GM12878 (cell line): ENCODE results near the gene ICA1. TPM values are rescaled to one million over a fixed set of nuclear protein-coding genes. Genes with fewer than 3 reads are reported as not detected.

ENCODE experiments used
- ATAC-seq: fragments of 200-7000 bp; cut with Tn5 transposase; 3 replicates; pipeline ENCODE4 v1.9.1; 2020; ENCODE audit warnings: mild to moderate bottlenecking, moderate library complexity
- BruUV-seq: library from RNA; stranded (reverse); fragments of 400-500 nt; replicated peaks from 2 replicates; lab custom pipeline; 2021; lab: Mats Ljungman, UMichigan
- CTCF ChIA-PET: fragments of 300-600 bp; sonication (Branson Sonifier 250); formaldehyde crosslinking; extraction: SDS; loops from one replicate; lab custom pipeline; 2021; ENCODE audit warnings: inconsistent platforms; lab: Yijun Ruan, JAX
- POLR2A ChIA-PET: fragments of 350-600 bp; formaldehyde crosslinking; extraction: SDS; loops from one replicate; lab custom pipeline; 2021; ENCODE audit warnings: inconsistent platforms; lab: Charles Lee
- RAD21 ChIA-PET: fragments of 300-600 bp; sonication (Branson Sonifier 250); formaldehyde crosslinking; loops from one replicate; lab custom pipeline; 2023; ENCODE audit warnings: antibody characterized with exemption; ENCODE audit not compliant: unreplicated experiment; lab: Charles Lee
- SMC1A ChIA-PET: fragments of 300-600 bp; sonication (Branson Sonifier 250); formaldehyde crosslinking; loops from one replicate; lab custom pipeline; 2023; ENCODE audit not compliant: unreplicated experiment, uncharacterized antibody; lab: Charles Lee
- DNase-seq: peaks from one replicate; pipeline ENCODE4 v3.0.0-alpha.2; 2011; ENCODE audit warnings: low read depth, low spot score
- FAIRE-seq: peaks from 3 replicates; lab custom pipeline; 2011; peaks lifted over from hg19 to GRCh38; lab: Jason Lieb, UNC
- H2AFZ ChIP-seq: 2 replicates; pipeline ENCODE4 v1.6.0; 2011; ENCODE audit warnings: low read depth, low read length, control low read depth; ENCODE audit not compliant: control insufficient read depth
- H3K27ac ChIP-seq: 2 replicates; pipeline ENCODE4 v1.5.1; 2011; ENCODE audit warnings: control low read depth; ENCODE audit not compliant: control insufficient read depth, insufficient read depth
- H3K27me3 ChIP-seq, 2 experiments: replicated peaks in 1 of 2; 2 replicates each; pipeline versions ENCODE4 v1.6.0 to v1.6.1; 2011; ENCODE audit warnings: low read length in 1 of 2; ENCODE audit not compliant: control insufficient read depth in 2 of 2, insufficient read depth in 2 of 2
- H3K36me3 ChIP-seq, 2 experiments: 2 replicates each; pipeline ENCODE4 v1.5.1; 2011; ENCODE audit warnings: low read length in 1 of 2; ENCODE audit not compliant: control insufficient read depth in 2 of 2, insufficient read depth in 2 of 2
- H3K4me1 ChIP-seq: 2 replicates; pipeline ENCODE4 v1.6.1; 2011; ENCODE audit warnings: mild to moderate bottlenecking, low read length, moderate library complexity, mixed read lengths; ENCODE audit not compliant: control insufficient read depth, insufficient read depth
- H3K4me2 ChIP-seq: 2 replicates; pipeline ENCODE4 v1.6.0; 2011; ENCODE audit warnings: control low read depth; ENCODE audit not compliant: control insufficient read depth, insufficient read depth
- H3K4me3 ChIP-seq: fragments of 200-600 bp; sonication (generic); 2 replicates; pipeline ENCODE4 v1.5.1; 2016
- H3K79me2 ChIP-seq: 2 replicates; pipeline ENCODE4 v1.6.0; 2011; ENCODE audit warnings: low read length; ENCODE audit not compliant: control insufficient read depth, insufficient read depth
- H3K9ac ChIP-seq: 2 replicates; pipeline ENCODE4 v1.8.0; 2011; ENCODE audit warnings: low read length, control low read depth, mixed read lengths; ENCODE audit not compliant: control insufficient read depth, insufficient read depth
- H3K9me3 ChIP-seq: replicated peaks from 3 replicates; pipeline ENCODE4 v1.5.1; 2011; ENCODE audit warnings: mild to moderate bottlenecking, low read length; ENCODE audit not compliant: control insufficient read depth, insufficient read depth
- H4K20me1 ChIP-seq: 2 replicates; pipeline ENCODE4 v1.6.0; 2011; ENCODE audit not compliant: control insufficient read depth, insufficient read depth
- ATF3 ChIP-seq: IDR thresholded peaks from 2 replicates; pipeline ENCODE4 v1.6.1; 2011; ENCODE audit warnings: low read depth, mild to moderate bottlenecking, low read length, moderate library complexity, borderline replicate concordance; ENCODE audit errors: extremely low read depth
- BCLAF1 ChIP-seq: fragments of 450-650 bp; IDR thresholded peaks from 2 replicates; pipeline ENCODE4 v1.6.1; 2017; ENCODE audit warnings: antibody characterized with exemption, mild to moderate bottlenecking, moderate library complexity
- EED ChIP-seq: sonication (generic); IDR thresholded peaks from 2 replicates; pipeline ENCODE4 v1.6.1; 2016; ENCODE audit warnings: antibody characterized with exemption, low read depth
- HDAC2 ChIP-seq: fragments of 200-600 bp; sonication (generic); IDR thresholded peaks from 2 replicates; pipeline ENCODE4 v1.6.1; 2017
- IKZF1 ChIP-seq: fragments of 450-650 bp; conservative IDR thresholded peaks from 2 replicates; pipeline ENCODE4 v1.6.1; 2017; ENCODE audit warnings: antibody characterized with exemption, mild to moderate bottlenecking
- IRF4 ChIP-seq: IDR thresholded peaks from 2 replicates; pipeline ENCODE4 v1.6.1; 2011; ENCODE audit warnings: low read depth, low read length
- JUNB ChIP-seq: IDR thresholded peaks from 2 replicates; pipeline ENCODE4 v1.6.1; 2016; ENCODE audit warnings: antibody characterized with exemption, mild to moderate bottlenecking
- RBBP5 ChIP-seq: fragments of 200-600 bp; sonication (generic); conservative IDR thresholded peaks from 2 replicates; pipeline ENCODE4 v1.6.1; 2016
- SREBF1 ChIP-seq: IDR thresholded peaks from 2 replicates; pipeline ENCODE4 v1.6.1; 2012; ENCODE audit warnings: mild to moderate bottlenecking, low read length
- SUPT20H ChIP-seq: IDR thresholded peaks from 2 replicates; pipeline ENCODE4 v1.6.1; 2011; ENCODE audit warnings: low read depth, mild to moderate bottlenecking, low read length, moderate library complexity, borderline replicate concordance; ENCODE audit not compliant: control insufficient read depth
- ZBTB4 ChIP-seq: fragments of 450-650 bp; formaldehyde crosslinking; IDR thresholded peaks from 2 replicates; pipeline ENCODE4 v1.4.0; 2022; ENCODE audit warnings: mild to moderate bottlenecking, moderate library complexity
- WGBS: methylation state at CpG from one replicate; pipeline ENCODE4 v1.1.6; 2016; ENCODE audit warnings: low lambda C conversion rate; ENCODE audit not compliant: insufficient replicate concordance, insufficient coverage; ENCODE audit errors: missing lambda C conversion rate; 5-methylcytosine and 5-hydroxymethylcytosine counted together
- in situ Hi-C: fragments of 300-500 bp; cut with MboI; formaldehyde crosslinking; loops from 9 replicates; pipeline ENCODE4 v1.14.3; 2018; ENCODE audit warnings: mixed read lengths
- intact Hi-C: fragments of 100-400 bp; cut with micrococcal nuclease; formaldehyde crosslinking; loops from one replicate; pipeline ENCODE4 v1.14.2; 2022; ENCODE audit not compliant: unreplicated experiment
- polyA plus RNA-seq, 11 experiments: library from polyadenylated mRNA; depleted of rRNA in 4 of 11; unstranded in 6 of 11; stranded (reverse) in 5 of 11; fragments of >200 nt; fragmentation: Nextera tagmentation in 4 of 11; fragmentation: Illumina TruSeq in 1 of 11; extraction: Ambion mirVana in 4 of 11; extraction: Trizol in 1 of 11; gene quantifications; 1 replicate in 1 of 11; 2 replicates in 10 of 11; pipeline versions ENCODE4 v1.2.1 to v1.2.3, GENCODE V29; 2011 to 2016; ENCODE audit warnings: inconsistent platforms in 2 of 11, missing spikeins in 2 of 11, low read depth in 1 of 11
- total RNA-seq, 4 experiments: library from RNA; depleted of rRNA in 3 of 4; stranded (reverse); fragments of >200 nt in 3 of 4; fragmentation: Illumina TruSeq in 1 of 4; extraction: Trizol in 1 of 4; gene quantifications; 2 replicates each; pipeline versions ENCODE4 v1.2.1 to v1.2.3, GENCODE V29; 2013 to 2021

The ICA1 gene
- total and polyA plus RNA-seq, 10 of the 15 experiments (the other 5 are each of a cell fraction or from before 2014, with no cell fraction given): 1.3 to 35.1 (median 3.3) TPM

GRCh38 chr7:8094164-8095140 lies 167.5 kb downstream of the ICA1 start:
- no peak overlapping the region for H3K9ac ChIP-seq
- no peaks in the 10 kb centered on the region for H3K79me2 ChIP-seq
- H3K4me2 ChIP-seq: no peak overlapping the region
- CTCF ChIA-PET: interaction anchor here (0.7 to 1.1 kb wide), 2 partner anchors 40 to 72 kb away, joined by 3 read pairs; no protein-coding TSS in a partner anchor
- intact Hi-C loops: no loop called here
- SMC1A ChIA-PET: interaction anchor here (1.5 kb wide), 1 partner anchor 413 kb away, joined by 3 read pairs; no protein-coding TSS in a partner anchor
- in situ Hi-C loops: no loop called here
- no peaks in the 10 kb centered on the region for H3K27me3 ChIP-seq
- ATAC-seq (no peak), DNase-seq (no peak), FAIRE-seq (no peak)
- POLR2A ChIA-PET: no interaction called here
- H4K20me1 ChIP-seq: no peaks in the 10 kb centered on the region
- H3K27ac ChIP-seq: no peak overlapping the region
- no TSS peak for BruUV-seq
- no peaks in the 10 kb centered on the region for H3K4me1 ChIP-seq
- no peak overlapping the region for H2AFZ ChIP-seq
- no peak overlapping the region for H3K4me3 ChIP-seq
- RAD21 ChIA-PET: no interaction called here
- 0 out of 4 replicates have a peak, but pooled peaks cover 0 to 1% of the 10 kb centered on the region in 2 experiments for H3K36me3 ChIP-seq
- TF ChIP-seq ATF3 (no peak), EED (no peak), BCLAF1 (no peak), IKZF1 (no peak), HDAC2 (no peak), IRF4 (no peak), RBBP5 (no peak), SUPT20H (no peak), ZBTB4 (CRISPR knock-in tag) (no peak), JUNB (no peak), SREBF1 (no peak)
- no peaks in the 10 kb centered on the region; the same call in 1 of the 3 replicates for H3K9me3 ChIP-seq
- 94% methylated on average over 8 of the region's 8 CpGs for WGBS
